ENCODE data around the gene PTBP3. TPM values are rescaled to one million over a fixed set of nuclear protein-coding genes. Genes with fewer than 3 reads are reported as not detected.

PTBP3 gene
- total and polyA plus RNA-seq, 2 of the 13 experiments (the other 11 are each of a cell fraction or from before 2014, with no cell fraction given): 52.8 to 61.1 TPM

DNA sequence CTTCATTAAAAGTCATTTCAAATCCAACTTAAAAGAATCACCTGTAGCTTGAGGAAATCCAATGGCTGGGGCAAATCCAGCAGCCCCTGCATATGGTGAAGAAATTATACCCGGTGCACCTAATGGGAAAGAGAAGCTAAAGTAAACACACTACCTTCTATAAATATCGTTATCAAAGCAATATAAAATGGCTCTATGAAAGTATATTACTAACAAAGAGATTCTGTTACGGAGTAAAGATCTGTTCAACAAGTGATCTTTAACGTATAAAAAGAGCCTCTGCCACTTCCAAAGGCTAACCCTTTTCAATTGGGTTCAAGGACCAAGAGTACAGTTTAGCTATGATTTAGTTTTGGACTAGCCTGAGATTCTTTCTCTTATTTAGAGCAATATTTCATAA is 98.6 kb downstream of the PTBP3 start:
- no peak for DNase-seq (ENCODE audit: low spot score)
- H3K4me1 ChIP-seq (ENCODE audit: insufficient read depth, low read length): peaks cover 14% of the 10 kb centered on the region
- 87% methylated on average over 4 of the region's 4 CpGs for WGBS (ENCODE audit: low lambda C conversion rate)
- intact Hi-C loops (cut with micrococcal nuclease; ENCODE audit: unreplicated experiment): loop anchor here (5.0 kb wide), 1 partner anchor 57 kb away; the partner anchor contains the start of gene SUSD1
- no peak for TF ChIP-seq ZFP62 (CRISPR knock-in tag; IDR thresholded peaks at IDR 0.05)
- TF ChIP-seq, protein P1, sequence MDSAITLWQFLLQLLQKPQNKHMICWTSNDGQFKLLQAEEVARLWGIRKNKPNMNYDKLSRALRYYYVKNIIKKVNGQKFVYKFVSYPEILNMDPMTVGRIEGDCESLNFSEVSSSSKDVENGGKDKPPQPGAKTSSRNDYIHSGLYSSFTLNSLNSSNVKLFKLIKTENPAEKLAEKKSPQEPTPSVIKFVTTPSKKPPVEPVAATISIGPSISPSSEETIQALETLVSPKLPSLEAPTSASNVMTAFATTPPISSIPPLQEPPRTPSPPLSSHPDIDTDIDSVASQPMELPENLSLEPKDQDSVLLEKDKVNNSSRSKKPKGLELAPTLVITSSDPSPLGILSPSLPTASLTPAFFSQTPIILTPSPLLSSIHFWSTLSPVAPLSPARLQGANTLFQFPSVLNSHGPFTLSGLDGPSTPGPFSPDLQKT (CRISPR knock-in tag; IDR thresholded peaks at IDR 0.05; ENCODE audit: borderline replicate concordance): no peak
- TF ChIP-seq YY1 (IDR thresholded peaks at IDR 0.05; ENCODE audit: insufficient read depth, insufficient replicate concordance, low read depth, low read length): no peak
- TF ChIP-seq TMF1 (CRISPR knock-in tag; IDR thresholded peaks at IDR 0.05; ENCODE audit: low read depth): no peak
- TF ChIP-seq IRF2 (CRISPR knock-in tag; IDR thresholded peaks at IDR 0.05): no peak
- TF ChIP-seq PRPF4 (IDR thresholded peaks at IDR 0.05; ENCODE audit: low read depth, low read length, poor library complexity, severe bottlenecking): no peak
- TF ChIP-seq, protein P2, sequence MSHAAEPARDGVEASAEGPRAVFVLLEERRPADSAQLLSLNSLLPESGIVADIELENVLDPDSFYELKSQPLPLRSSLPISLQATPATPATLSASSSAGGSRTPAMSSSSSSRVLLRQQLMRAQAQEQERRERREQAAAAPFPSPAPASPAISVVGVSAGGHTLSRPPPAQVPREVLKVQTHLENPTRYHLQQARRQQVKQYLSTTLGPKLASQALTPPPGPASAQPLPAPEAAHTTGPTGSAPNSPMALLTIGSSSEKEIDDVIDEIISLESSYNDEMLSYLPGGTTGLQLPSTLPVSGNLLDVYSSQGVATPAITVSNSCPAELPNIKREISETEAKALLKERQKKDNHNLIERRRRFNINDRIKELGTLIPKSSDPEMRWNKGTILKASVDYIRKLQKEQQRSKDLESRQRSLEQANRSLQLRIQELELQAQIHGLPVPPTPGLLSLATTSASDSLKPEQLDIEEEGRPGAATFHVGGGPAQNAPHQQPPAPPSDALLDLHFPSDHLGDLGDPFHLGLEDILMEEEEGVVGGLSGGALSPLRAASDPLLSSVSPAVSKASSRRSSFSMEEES (CRISPR knock-in tag; IDR thresholded peaks at IDR 0.05): no peak
- no peak for TF ChIP-seq ZNF850 (CRISPR knock-in tag; conservative IDR thresholded peaks at IDR 0.05)
- TF ChIP-seq MZF1 (CRISPR knock-in tag; IDR thresholded peaks at IDR 0.05; ENCODE audit: borderline replicate concordance): no peak
- in situ Hi-C loops (cut with HindIII; ENCODE audit: extremely low pct_ligation_motif_present, low pct_unique_long_range_greater_than_20kb): no loop called here
- H3K9ac ChIP-seq (ENCODE audit: insufficient read depth, low read depth, low read length): no peak overlapping the region
- CTCF ChIA-PET (ENCODE audit: low intra/inter-chr PET ratio, low total read pairs): no interaction called here
- peaks cover 4 to 25% of the 10 kb centered on the region in 2 experiments; a peak in 4 of 5 replicates for H3K36me3 ChIP-seq (replicated peaks in 1 of 2; ENCODE audit: control insufficient read depth in 1 of 2, insufficient read depth in 2 of 2, low read length in 2 of 2)
- no peak overlapping the region for H2AFZ ChIP-seq (ENCODE audit: low read length)
- BruUV-seq (replicated peaks): no TSS peak
- no peak overlapping the region for H3K27ac ChIP-seq (ENCODE audit: extremely low read length, insufficient read depth, low read length)
- H3K4me3 ChIP-seq (replicated peaks in 1 of 3; ENCODE audit: insufficient read depth in 1 of 3, low read depth in 2 of 3, low read length in 3 of 3): no peak overlapping the region
- no peak overlapping the region for H3K4me2 ChIP-seq (ENCODE audit: low read depth, low read length)
- no peak for ATAC-seq
- POLR2A ChIA-PET: no interaction called here
- FAIRE-seq: no peak
- H4K20me1 ChIP-seq (ENCODE audit: insufficient read depth, low read length): no peaks in the 10 kb centered on the region
- H3K27me3 ChIP-seq (ENCODE audit: control insufficient read depth in 1 of 2, insufficient read depth in 2 of 2, low read length in 2 of 2): no peaks in the 10 kb centered on the region
- peaks cover 2% of the 10 kb centered on the region for H3K79me2 ChIP-seq (ENCODE audit: insufficient read depth, low read length)
- H3K9me3 ChIP-seq (ENCODE audit: low read length): no peaks in the 10 kb centered on the region
